Kidney (tissue), 14 donors: Measurements from ENCODE around the gene CCM2. TPM values are rescaled to one million over a fixed set of nuclear protein-coding genes. Genes with fewer than 3 reads are reported as not detected.

ENCODE experiments used
- DNase-seq, 5 donors: peaks; one replicate each; pipeline ENCODE4 v3.0.0-alpha.2; 2013 to 2020
- FAIRE-seq: peaks from 2 replicates; lab custom pipeline; 2012; peaks lifted over from hg19 to GRCh38; lab: Jason Lieb, UNC
- H3K27ac ChIP-seq, 2 donors: one replicate each; pipeline ENCODE4 v1.7.0; 2013; ENCODE audit warnings: low read depth in 2 of 2, low read length in 2 of 2, inconsistent platforms in 1 of 2
- H3K27me3 ChIP-seq: one replicate; pipeline ENCODE4 v1.7.1; 2013; ENCODE audit warnings: low read length, inconsistent platforms; ENCODE audit not compliant: control insufficient read depth, insufficient read depth
- H3K36me3 ChIP-seq, 3 donors: one replicate each; pipeline versions ENCODE4 v1.7.0 to v1.7.1; 2013; ENCODE audit warnings: low read length in 3 of 3, control low read depth in 1 of 3, inconsistent platforms in 1 of 3; ENCODE audit not compliant: insufficient read depth in 3 of 3, control insufficient read depth in 2 of 3
- H3K4me1 ChIP-seq, 3 donors: one replicate each; pipeline versions ENCODE4 v1.7.0 to v1.7.1; 2013; ENCODE audit warnings: low read length in 3 of 3, inconsistent platforms in 1 of 3, low read depth in 1 of 3; ENCODE audit not compliant: control insufficient read depth in 2 of 3, insufficient read depth in 2 of 3
- H3K4me3 ChIP-seq, 3 donors: one replicate each; pipeline versions ENCODE4 v1.7.0 to v1.8.1; 2013; ENCODE audit warnings: low read length in 3 of 3, control low read depth in 1 of 3, inconsistent platforms in 1 of 3
- H3K9ac ChIP-seq, 3 donors: one replicate each; pipeline versions ENCODE4 v1.7.0 to v1.7.1; 2013; ENCODE audit warnings: low read length in 3 of 3, control low read depth in 1 of 3, inconsistent platforms in 1 of 3
- H3K9me3 ChIP-seq, 3 donors: one replicate each; pipeline versions ENCODE4 v1.7.0 to v1.7.1; 2013; ENCODE audit warnings: low read length in 3 of 3, control low read depth in 1 of 3, inconsistent platforms in 1 of 3; ENCODE audit not compliant: control insufficient read depth in 2 of 3, insufficient read depth in 1 of 3
- intact Hi-C: fragments of 100-400 bp; cut with DNase I; formaldehyde crosslinking; loops from one replicate; pipeline ENCODE4 v1.11.1; 2022
- polyA plus RNA-seq: library from polyadenylated mRNA; stranded (reverse); fragments of 350-450 nt; fragmentation: Illumina TruSeq; extraction: RNeasy Lipid Tissue Mini Kit (QIAGEN cat#74804); gene quantifications from one replicate; pipeline ENCODE4 v1.2.3, GENCODE V29; 2014; ENCODE audit warnings: low read depth, low replicate concordance; ENCODE audit not compliant: insufficient read depth
- total RNA-seq: library from RNA; stranded (reverse); fragmentation: NEBNext Ultra II Directional; extraction: Animal tissue kit (Norgen Biotek cat#: 25700); gene quantifications from one replicate; pipeline ENCODE4 v1.2.1, GENCODE V29; 2021
- TF ChIP-seq, protein P1 (sequence below): IDR thresholded peaks from 3 replicates; pipeline ENCODE4 v1.5.1; 2012; ENCODE audit warnings: mild to moderate bottlenecking, moderate library complexity, borderline replicate concordance; ENCODE audit not compliant: insufficient read depth; ENCODE audit errors: extremely low read depth
- donor health status: control.
- donor health status: control.
- donor health status: control.
- donor health status: control.
- donor health status: control.
- donor health status: DM: yes; HTN: yes; CAD: no.
- donor health status: Normal renal cell carcinoma (clear cell type).

Gene CCM2
- total and polyA plus RNA-seq, 2 donors from 2014 or later, result 35.0 to 37.8 TPM

DNA sequence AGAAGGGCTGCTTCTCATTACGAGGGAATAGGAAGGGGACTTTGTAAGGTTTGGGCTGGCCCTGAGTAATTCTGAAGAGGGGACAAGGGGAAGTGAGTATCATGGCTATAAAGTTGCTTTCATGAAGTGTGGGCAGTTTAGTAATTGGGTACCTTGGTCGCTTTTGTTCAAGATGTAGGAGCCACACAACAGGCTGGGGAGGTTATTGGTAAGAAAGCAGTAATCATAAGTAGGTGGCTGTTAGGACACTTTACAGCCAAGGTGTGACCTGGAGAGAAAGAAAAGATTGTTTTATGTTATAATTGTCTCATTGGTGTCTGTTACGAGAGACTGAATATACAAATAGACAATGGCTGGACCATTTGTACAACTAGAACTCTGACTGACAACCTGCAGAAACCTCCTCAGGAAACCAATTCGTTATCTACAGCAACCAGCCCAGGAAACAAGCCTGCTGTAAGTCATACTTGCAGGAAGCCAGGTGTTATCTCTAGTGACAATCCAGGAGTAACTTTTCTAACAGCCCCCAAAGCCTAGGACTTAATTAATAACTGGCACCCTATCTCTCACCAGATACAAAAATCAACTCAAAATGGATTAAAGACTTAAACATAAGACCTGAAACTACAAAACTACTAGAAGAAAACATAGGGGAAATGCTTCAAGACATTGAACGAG lies 5.0 kb upstream of the CCM2 start:
- H3K4me1 ChIP-seq, result no peaks in the 10 kb centered on the region
- H3K27me3 ChIP-seq, result no peaks in the 10 kb centered on the region
- no peak overlapping the region for H3K9ac ChIP-seq
- H3K9me3 ChIP-seq, result no peaks in the 10 kb centered on the region
- intact Hi-C loops, result no loop called here
- H3K4me3 ChIP-seq, result no peak overlapping the region
- no peak for DNase-seq
- TF ChIP-seq, protein P1, sequence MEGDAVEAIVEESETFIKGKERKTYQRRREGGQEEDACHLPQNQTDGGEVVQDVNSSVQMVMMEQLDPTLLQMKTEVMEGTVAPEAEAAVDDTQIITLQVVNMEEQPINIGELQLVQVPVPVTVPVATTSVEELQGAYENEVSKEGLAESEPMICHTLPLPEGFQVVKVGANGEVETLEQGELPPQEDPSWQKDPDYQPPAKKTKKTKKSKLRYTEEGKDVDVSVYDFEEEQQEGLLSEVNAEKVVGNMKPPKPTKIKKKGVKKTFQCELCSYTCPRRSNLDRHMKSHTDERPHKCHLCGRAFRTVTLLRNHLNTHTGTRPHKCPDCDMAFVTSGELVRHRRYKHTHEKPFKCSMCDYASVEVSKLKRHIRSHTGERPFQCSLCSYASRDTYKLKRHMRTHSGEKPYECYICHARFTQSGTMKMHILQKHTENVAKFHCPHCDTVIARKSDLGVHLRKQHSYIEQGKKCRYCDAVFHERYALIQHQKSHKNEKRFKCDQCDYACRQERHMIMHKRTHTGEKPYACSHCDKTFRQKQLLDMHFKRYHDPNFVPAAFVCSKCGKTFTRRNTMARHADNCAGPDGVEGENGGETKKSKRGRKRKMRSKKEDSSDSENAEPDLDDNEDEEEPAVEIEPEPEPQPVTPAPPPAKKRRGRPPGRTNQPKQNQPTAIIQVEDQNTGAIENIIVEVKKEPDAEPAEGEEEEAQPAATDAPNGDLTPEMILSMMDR, result no peak
- no peak overlapping the region for H3K27ac ChIP-seq
- no peak for FAIRE-seq
- no peaks in the 10 kb centered on the region for H3K36me3 ChIP-seq

DNA sequence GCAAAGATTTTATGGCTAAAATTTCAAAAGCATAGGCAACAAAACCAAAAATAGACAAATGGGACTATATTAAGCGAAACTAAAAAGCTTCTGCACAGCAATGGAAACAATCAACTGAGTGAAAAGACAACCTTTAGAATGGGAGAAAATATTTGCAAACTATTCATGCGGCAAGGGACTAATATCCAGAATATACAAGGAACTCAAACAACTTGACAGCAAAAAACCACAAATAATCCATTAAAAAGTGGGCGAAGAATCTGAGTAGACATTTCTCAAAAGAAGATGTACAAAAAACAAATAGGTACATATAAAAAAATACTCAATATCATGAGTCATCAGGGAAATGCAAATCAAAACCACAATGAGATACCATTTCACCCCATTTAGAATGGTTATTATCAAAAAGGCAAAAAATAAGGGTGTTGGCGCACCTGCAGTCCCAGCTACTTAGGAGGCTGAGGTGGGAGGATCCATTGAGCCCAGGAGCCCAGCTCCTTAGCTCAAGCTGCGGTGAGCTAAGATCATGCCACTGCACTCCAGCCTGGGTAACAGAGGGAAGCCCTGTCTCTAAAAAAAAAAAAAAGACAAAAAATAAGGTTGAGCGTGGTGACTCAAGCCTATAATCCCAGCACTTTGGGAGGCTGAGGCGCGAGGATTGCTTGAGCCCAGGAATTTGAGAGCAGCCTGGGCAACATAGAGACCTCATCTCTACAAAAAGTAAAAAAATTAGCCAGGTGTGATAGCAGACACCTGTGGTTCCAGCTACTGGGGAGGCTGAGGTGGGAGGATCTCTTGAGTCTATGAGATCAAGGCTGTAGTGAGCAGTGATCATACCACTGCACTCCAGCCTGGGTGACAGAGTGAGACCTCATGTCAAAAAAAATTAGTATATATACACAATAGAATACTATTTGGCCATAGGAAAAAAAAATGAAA lies 4.2 kb upstream of the CCM2 start:
- TF ChIP-seq, protein P1, result no peak
- no peaks in the 10 kb centered on the region for H3K36me3 ChIP-seq
- H3K4me1 ChIP-seq, result no peaks in the 10 kb centered on the region
- FAIRE-seq (no peak), DNase-seq (peak in 1 of 5 donors; percentile 15)
- H3K27me3 ChIP-seq, result no peaks in the 10 kb centered on the region
- H3K9ac ChIP-seq, result no peak overlapping the region
- no peaks in the 10 kb centered on the region for H3K9me3 ChIP-seq
- intact Hi-C loops, result no loop called here
- no peak overlapping the region for H3K4me3 ChIP-seq
- no peak overlapping the region for H3K27ac ChIP-seq

DNA sequence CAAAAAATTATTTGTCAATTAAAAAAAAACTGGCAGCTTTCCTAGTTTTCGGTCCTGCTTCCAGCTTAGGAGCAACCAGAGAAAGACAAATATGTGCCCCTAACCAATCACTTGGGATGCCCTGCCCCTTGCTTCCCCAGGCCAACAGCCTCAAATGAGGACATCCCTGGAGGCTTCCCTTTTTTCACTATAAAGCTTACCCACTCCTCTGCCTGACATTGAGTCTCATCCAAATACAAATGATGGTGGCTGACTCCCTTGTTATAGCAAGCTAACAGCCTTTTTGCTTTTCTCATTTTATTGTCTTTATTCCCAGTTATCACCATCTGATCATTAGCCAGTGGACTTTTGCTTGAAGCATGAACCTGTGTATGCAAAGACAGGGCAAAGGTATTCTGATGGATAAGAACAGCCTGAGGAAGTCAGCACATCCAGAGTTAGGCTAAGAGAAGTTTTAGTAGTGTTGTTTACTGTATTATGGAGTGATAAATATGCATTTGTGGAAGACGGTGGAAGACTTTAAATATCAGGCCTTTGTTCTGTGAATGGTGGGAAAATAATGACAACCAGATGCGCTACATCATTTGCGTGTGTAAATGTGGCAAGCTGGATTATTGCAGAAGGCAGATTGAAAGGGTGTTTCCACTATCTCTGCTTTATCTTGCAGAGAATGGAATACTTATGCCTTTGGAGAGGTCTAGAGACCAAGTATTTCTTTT lies 1.7 kb upstream of the CCM2 start:
- no peak for DNase-seq
- H3K9ac ChIP-seq, result no peak overlapping the region
- no peaks in the 10 kb centered on the region for H3K36me3 ChIP-seq
- peaks cover 0 to 10% (median 0%) of the 10 kb centered on the region in 3 donors for H3K4me1 ChIP-seq
- TF ChIP-seq, protein P1, result no peak
- no peak overlapping the region for H3K27ac ChIP-seq
- no peak for FAIRE-seq
- no peak overlapping the region for H3K4me3 ChIP-seq
- H3K27me3 ChIP-seq, result no peaks in the 10 kb centered on the region
- intact Hi-C loops, result no loop called here
- H3K9me3 ChIP-seq, result no peaks in the 10 kb centered on the region
